NCI-H526 (cell line): ENCODE measurements around the gene EPN2.

Experiments
- DNase-seq, 2 experiments: peaks; one replicate each; lab custom pipeline; 2025; lab: John Stamatoyannopoulos, UW

Gene EPN2

GRCh38 chr17:19365833-19366636 lies 128.9 kb downstream of the EPN2 start:
- no peak for DNase-seq

- no peak for DNase-seq
Measured at GRCh38 chr17:19366637-19366972, 129.4 kb downstream of the EPN2 start.

- DNase-seq: no peak
Measured at GRCh38 chr17:19368229-19368628, 131.1 kb downstream of the EPN2 start.

- no peak for DNase-seq
Measured at GRCh38 chr17:19369107-19369778, 132.1 kb downstream of the EPN2 start.

GRCh38 chr17:19369846-19370492 lies 132.8 kb downstream of the EPN2 start:
- DNase-seq: no peak

GRCh38 chr17:19370493-19370960 lies 133.4 kb downstream of the EPN2 start:
- DNase-seq: no peak

- DNase-seq: no peak
Measured at GRCh38 chr17:19371259-19372010, 134.3 kb downstream of the EPN2 start.

- no peak for DNase-seq
Measured at GRCh38 chr17:19372011-19372370, 134.8 kb downstream of the EPN2 start.

GRCh38 chr17:19372439-19372838 lies 135.3 kb downstream of the EPN2 start:
- no peak for DNase-seq

- no peak for DNase-seq
Measured at GRCh38 chr17:19372866-19373504, 135.8 kb downstream of the EPN2 start.

GRCh38 chr17:19374136-19374535 lies 137.0 kb downstream of the EPN2 start:
- DNase-seq: no peak

- no peak for DNase-seq
Measured at GRCh38 chr17:19375732-19376131, 138.6 kb downstream of the EPN2 start.

- peak; percentile 23 to 45 for DNase-seq
Measured at GRCh38 chr17:19376811-19377210, 139.6 kb downstream of the EPN2 start.

GRCh38 chr17:19377602-19378415 lies 140.6 kb downstream of the EPN2 start:
- peak; percentile 95 to 97 for DNase-seq

- peak in 1 of 2 experiments; percentile 20 for DNase-seq
Measured at GRCh38 chr17:19378416-19379360, 141.5 kb downstream of the EPN2 start, which contains the start of gene MAPK7. Gene MAPK7 (plus strand): TSS chr17:19378498. CDS start chr17:19378901, 403 bp downstream.

GRCh38 chr17:19379361-19380065 lies 142.3 kb downstream of the EPN2 start:
- no peak for DNase-seq

GRCh38 chr17:19380481-19381301 lies 143.5 kb downstream of the EPN2 start:
- DNase-seq: no peak

- DNase-seq: no peak
Measured at GRCh38 chr17:19381361-19381740, 144.2 kb downstream of the EPN2 start.
